Activated CD8-positive, alpha-beta T cell treated with anti-CD3 and anti-CD28 coated beads, Interleukin-2, amount 10 ng/mL, durations not matched to agents 7 days and 5 days (primary cell): ENCODE measurements around the gene ZNFX1. TPM values are rescaled to one million over a fixed set of nuclear protein-coding genes. Genes with fewer than 3 reads are reported as not detected.
"Not testable (repeated sequence)": the region's sequence is repeated elsewhere in the genome, so short reads cannot be mapped to it uniquely, and the experiment has no call there.

ENCODE experiments used
- ATAC-seq: fragments of 150-1000 bp; cut with Tn5 transposase; one replicate; pipeline ENCODE4 v1.10.0; 2021; ENCODE audit warnings: moderate library complexity
- CTCF ChIA-PET: fragments of 350-600 bp; sonication (Branson Sonifier 250); formaldehyde crosslinking; loops from one replicate; lab custom pipeline; 2021; ENCODE audit warnings: antibody characterized with exemption; lab: Charles Lee
- POLR2A ChIA-PET: fragments of 350-600 bp; sonication (Branson Sonifier 250); formaldehyde crosslinking; loops from one replicate; lab custom pipeline; 2021; ENCODE audit warnings: antibody characterized with exemption; lab: Charles Lee
- DNase-seq: peaks from one replicate; pipeline ENCODE4 v3.0.0-alpha.2; 2020
- H3K27ac Mint-ChIP-seq: one replicate; pipeline ENCODE4 v1.8.0; 2021; ENCODE audit warnings: mild to moderate bottlenecking, mixed read lengths
- H3K27me3 Mint-ChIP-seq: one replicate; pipeline ENCODE4 v1.8.0; 2021; ENCODE audit warnings: low read depth, mixed read lengths
- H3K36me3 Mint-ChIP-seq: one replicate; pipeline ENCODE4 v1.8.0; 2021; ENCODE audit warnings: low read depth, mixed read lengths
- H3K4me1 Mint-ChIP-seq: one replicate; pipeline ENCODE4 v1.8.0; 2021; ENCODE audit warnings: low read depth, mixed read lengths
- H3K4me3 Mint-ChIP-seq: one replicate; pipeline ENCODE4 v1.8.0; 2021; ENCODE audit warnings: mild to moderate bottlenecking, mixed read lengths
- H3K9me3 Mint-ChIP-seq: one replicate; pipeline ENCODE4 v1.8.0; 2022; ENCODE audit warnings: mixed read lengths; ENCODE audit not compliant: insufficient read depth
- total RNA-seq, 2 experiments: library from RNA; stranded (reverse); gene quantifications; one replicate each; pipeline ENCODE4 v1.2.3, GENCODE V29; 2021

ZNFX1 gene
- total RNA-seq, 2 experiments from 2014 or later, result 52.7 to 54.2 TPM

- ATAC-seq (no peak), DNase-seq (no peak)
- POLR2A ChIA-PET, result interaction anchor here (0.6 to 2.3 kb wide), 2 partner anchors 53 to 174 kb away, joined by 3 to 12 read pairs; partner anchors contain the start of gene CSE1L
- CTCF ChIA-PET, result interaction anchor here (1.2 kb wide), 1 partner anchor 13 kb away, joined by 3 read pairs; no protein-coding TSS in a partner anchor
- Mint-ChIP-seq H3K36me3 (peaks cover 34% of the 10 kb centered on the region), H3K27ac (peak overlapping the region; percentile 96), H3K4me1 (peaks cover 28% of the 10 kb centered on the region), H3K9me3 (no peaks in the 10 kb centered on the region), H3K27me3 (no peaks in the 10 kb centered on the region), H3K4me3 (peak overlapping the region; percentile 90)
Observed at GRCh38 chr20:49219924-49220831, 57.7 kb downstream of the ZNFX1 start.

- ChIA-PET POLR2A (interaction anchor here (0.6 to 2.3 kb wide), 8 partner anchors 31 to 830 kb away, joined by 3 to 12 read pairs (median 3); partner anchors contain the start of gene CSE1L), CTCF (interaction anchor here (1.0 to 6.0 kb wide), 3 partner anchors 12 to 83 kb away, joined by 3 to 185 read pairs (median 3); no protein-coding TSS in a partner anchor)
- Mint-ChIP-seq H3K4me1 (peaks cover 28% of the 10 kb centered on the region), H3K27me3 (no peaks in the 10 kb centered on the region), H3K4me3 (peak within 1 kb of the TSS; percentile 90), H3K9me3 (no peaks in the 10 kb centered on the region), H3K36me3 (peaks cover 25% of the 10 kb centered on the region), H3K27ac (peak within 1 kb of the TSS; percentile 96)
- ATAC-seq (peak; percentile 90), DNase-seq (peak; percentile 98)
Observed at GRCh38 chr20:49219091-49219923, 58.5 kb downstream of the ZNFX1 start, which contains the start of gene DDX27. DDX27 (plus strand) TSS chr20:49219416; CDS start chr20:49219449, 33 bp downstream.

- ATAC-seq (peak; percentile 22), DNase-seq (peak; percentile 41)
- H3K9me3 Mint-ChIP-seq, H3K27me3 Mint-ChIP-seq: not testable (repeated sequence)
- CTCF ChIA-PET, result interaction anchor here (1.0 to 6.0 kb wide), 3 partner anchors 12 to 83 kb away, joined by 3 to 185 read pairs (median 3); no protein-coding TSS in a partner anchor
- H3K36me3 Mint-ChIP-seq, result peaks cover 21% of the 10 kb centered on the region
- POLR2A ChIA-PET, result interaction anchor here (0.6 to 2.3 kb wide), 5 partner anchors 30 to 172 kb away, joined by 3 to 12 read pairs (median 3); partner anchors contain the start of gene CSE1L
- peak overlapping the region; percentile 96 for H3K27ac Mint-ChIP-seq
- peaks cover 28% of the 10 kb centered on the region for H3K4me1 Mint-ChIP-seq
- H3K4me3 Mint-ChIP-seq, result peak overlapping the region; percentile 90
Observed at GRCh38 chr20:49218739-49219090, 59.1 kb downstream of the ZNFX1 start.

- Mint-ChIP-seq H3K4me1 (peaks cover 28% of the 10 kb centered on the region), H3K36me3 (peaks cover 12% of the 10 kb centered on the region), H3K4me3 (peak overlapping the region; percentile 39), H3K9me3 (no peaks in the 10 kb centered on the region), H3K27me3 (no peaks in the 10 kb centered on the region), H3K27ac (no peak overlapping the region)
- ATAC-seq (peak; percentile 45), DNase-seq (peak; percentile 95)
- POLR2A ChIA-PET, result interaction anchor here (0.7 kb wide), 1 partner anchor 29 kb away, joined by 3 read pairs; the partner anchor contains the start of gene STAU1
- CTCF ChIA-PET, result interaction anchor here (0.5 to 6.0 kb wide), 59 partner anchors 9 to 323 kb away, joined by 3 to 185 read pairs (median 5); partner anchors contain the start of genes CSE1L, STAU1 and ZNFX1
Observed at GRCh38 chr20:49216991-49217578, 60.8 kb downstream of the ZNFX1 start.

DNA sequence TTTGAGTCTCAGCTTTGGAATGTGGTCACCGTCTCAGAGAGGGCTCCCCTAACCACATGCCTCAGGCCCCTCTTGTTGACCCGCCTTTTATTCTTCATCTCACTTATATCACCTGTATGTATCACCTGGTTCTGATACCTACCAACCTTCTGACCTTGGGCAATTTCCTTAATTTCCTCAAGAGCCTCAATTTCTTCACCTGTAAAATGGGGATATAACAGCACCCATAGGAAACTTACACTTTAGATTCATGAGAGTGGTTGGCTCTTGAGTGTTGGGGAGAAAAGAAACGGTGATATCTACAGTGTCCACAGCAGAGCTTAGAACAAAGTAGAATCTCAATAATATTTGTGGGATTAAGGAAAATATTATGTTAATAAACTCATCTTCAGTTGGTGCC, 62.6 kb downstream of the ZNFX1 start:
- H3K36me3 Mint-ChIP-seq, result peaks cover 2% of the 10 kb centered on the region
- H3K4me3 Mint-ChIP-seq, result no peak overlapping the region
- CTCF ChIA-PET, result interaction anchor here (2.5 to 6.0 kb wide), 4 partner anchors 30 to 86 kb away, joined by 20 to 185 read pairs (median 42); no protein-coding TSS in a partner anchor
- H3K27ac Mint-ChIP-seq, result no peak overlapping the region
- H3K9me3 Mint-ChIP-seq, result peaks cover 6% of the 10 kb centered on the region
- no peaks in the 10 kb centered on the region for H3K27me3 Mint-ChIP-seq
- no peak for DNase-seq
- peaks cover 17% of the 10 kb centered on the region for H3K4me1 Mint-ChIP-seq
- no peak for ATAC-seq
- POLR2A ChIA-PET, result no interaction called here

GRCh38 chr20:49214571-49214970, 63.3 kb downstream of the ZNFX1 start:
- Mint-ChIP-seq H3K27ac (no peak overlapping the region), H3K36me3 (peaks cover 2% of the 10 kb centered on the region), H3K9me3 (peaks cover 8% of the 10 kb centered on the region), H3K4me3 (no peak overlapping the region), H3K27me3 (no peaks in the 10 kb centered on the region), H3K4me1 (peaks cover 12% of the 10 kb centered on the region)
- DNase-seq (no peak), ATAC-seq (no peak)
- ChIA-PET POLR2A (no interaction called here), CTCF (interaction anchor here (0.8 to 6.0 kb wide), 3 partner anchors 35 to 108 kb away, joined by 3 to 185 read pairs (median 58); no protein-coding TSS in a partner anchor)

GRCh38 chr20:49210757-49211110, 67.1 kb downstream of the ZNFX1 start:
- Mint-ChIP-seq H3K36me3 (peaks cover 2% of the 10 kb centered on the region), H3K27me3 (no peaks in the 10 kb centered on the region), H3K4me3 (no peak overlapping the region), H3K9me3 (peaks cover 8% of the 10 kb centered on the region), H3K4me1 (no peaks in the 10 kb centered on the region), H3K27ac (no peak overlapping the region)
- ChIA-PET POLR2A (no interaction called here), CTCF (interaction anchor here (0.7 kb wide), 1 partner anchor 78 kb away, joined by 4 read pairs; no protein-coding TSS in a partner anchor)
- DNase-seq, result no peak
- no peak for ATAC-seq

DNA sequence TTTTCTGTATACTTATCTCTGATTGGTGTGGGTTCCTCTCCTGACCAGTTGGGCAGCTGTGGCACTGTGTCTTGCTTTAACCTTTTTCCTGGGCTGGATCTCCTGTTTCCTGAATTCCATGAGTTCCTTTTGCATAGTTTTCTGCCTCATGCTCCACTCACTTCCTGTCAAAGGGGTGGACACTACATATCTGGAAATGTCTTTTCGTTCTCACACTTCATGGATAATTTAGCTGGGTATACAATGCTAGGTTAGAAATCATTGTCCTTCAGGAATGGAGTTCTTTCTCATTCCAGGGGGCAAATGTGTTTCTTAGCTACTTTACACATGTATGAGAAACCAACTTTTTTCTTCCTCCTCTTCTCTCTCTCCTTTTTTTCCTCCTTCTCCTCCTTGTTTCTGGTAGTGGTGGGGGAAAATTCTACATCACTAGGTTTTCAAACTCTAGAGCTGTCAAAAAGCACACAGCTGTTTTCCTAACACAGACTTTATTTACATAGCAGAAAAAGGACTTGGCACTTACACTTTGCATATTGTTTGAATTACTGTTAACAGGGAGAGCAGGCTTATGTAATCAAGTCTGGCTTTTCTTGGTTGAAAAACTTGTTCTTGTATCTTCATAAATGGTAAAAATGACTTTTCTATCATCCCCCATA, 67.6 kb downstream of the ZNFX1 start:
- no peak overlapping the region for H3K4me3 Mint-ChIP-seq
- no peaks in the 10 kb centered on the region for H3K27me3 Mint-ChIP-seq
- H3K9me3 Mint-ChIP-seq, result peaks cover 8% of the 10 kb centered on the region
- POLR2A ChIA-PET, result no interaction called here
- no peaks in the 10 kb centered on the region for H3K4me1 Mint-ChIP-seq
- CTCF ChIA-PET, result interaction anchor here (0.7 kb wide), 1 partner anchor 77 kb away, joined by 4 read pairs; no protein-coding TSS in a partner anchor
- ATAC-seq (no peak), DNase-seq (no peak)
- H3K36me3 Mint-ChIP-seq, result peaks cover 2% of the 10 kb centered on the region
- no peak overlapping the region for H3K27ac Mint-ChIP-seq

- H3K36me3 Mint-ChIP-seq, result peaks cover 2% of the 10 kb centered on the region
- ChIA-PET POLR2A (no interaction called here), CTCF (interaction anchor here (1.0 to 2.1 kb wide), 4 partner anchors 10 to 74 kb away, joined by 3 to 15 read pairs (median 4); partner anchors contain the start of gene DDX27)
- no peak overlapping the region for H3K27ac Mint-ChIP-seq
- H3K4me3 Mint-ChIP-seq, result no peak overlapping the region
- no peak for ATAC-seq
- peaks cover 8% of the 10 kb centered on the region for H3K9me3 Mint-ChIP-seq
- H3K27me3 Mint-ChIP-seq, result no peaks in the 10 kb centered on the region
- no peak for DNase-seq
- H3K4me1 Mint-ChIP-seq, result no peaks in the 10 kb centered on the region
Observed at GRCh38 chr20:49207076-49207475, 70.8 kb downstream of the ZNFX1 start.

DNA sequence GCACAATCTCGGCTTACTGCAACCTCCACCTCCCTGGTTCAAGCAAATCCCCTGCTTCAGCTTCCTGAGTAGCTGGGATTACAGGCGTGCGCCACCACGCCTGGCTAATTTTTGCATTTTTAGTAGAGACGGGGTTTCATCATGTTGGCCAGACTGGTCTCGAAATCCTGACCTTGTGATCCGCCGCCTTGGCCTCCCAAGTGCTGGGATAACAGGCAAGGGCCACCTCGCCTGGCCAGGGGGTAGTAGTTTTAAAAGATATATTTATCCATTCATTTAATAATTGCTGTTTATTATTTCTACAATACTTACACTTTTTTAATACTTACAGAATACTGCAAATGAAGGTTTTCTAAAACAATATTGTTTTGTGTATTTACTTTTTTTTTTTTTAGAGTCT, 74.1 kb downstream of the ZNFX1 start:
- ATAC-seq (no peak), DNase-seq (no peak)
- H3K27ac Mint-ChIP-seq, result no peak overlapping the region
- H3K4me3 Mint-ChIP-seq, result no peak overlapping the region
- ChIA-PET POLR2A (no interaction called here), CTCF (interaction anchor here (1.7 to 3.1 kb wide), 2 partner anchors 13 to 71 kb away, joined by 5 to 12 read pairs; no protein-coding TSS in a partner anchor)
- H3K27me3 Mint-ChIP-seq, result no peaks in the 10 kb centered on the region
- no peaks in the 10 kb centered on the region for H3K9me3 Mint-ChIP-seq
- H3K4me1 Mint-ChIP-seq, result no peaks in the 10 kb centered on the region
- no peaks in the 10 kb centered on the region for H3K36me3 Mint-ChIP-seq
